ENCODE measurements around the gene PDGFRB.

DNA sequence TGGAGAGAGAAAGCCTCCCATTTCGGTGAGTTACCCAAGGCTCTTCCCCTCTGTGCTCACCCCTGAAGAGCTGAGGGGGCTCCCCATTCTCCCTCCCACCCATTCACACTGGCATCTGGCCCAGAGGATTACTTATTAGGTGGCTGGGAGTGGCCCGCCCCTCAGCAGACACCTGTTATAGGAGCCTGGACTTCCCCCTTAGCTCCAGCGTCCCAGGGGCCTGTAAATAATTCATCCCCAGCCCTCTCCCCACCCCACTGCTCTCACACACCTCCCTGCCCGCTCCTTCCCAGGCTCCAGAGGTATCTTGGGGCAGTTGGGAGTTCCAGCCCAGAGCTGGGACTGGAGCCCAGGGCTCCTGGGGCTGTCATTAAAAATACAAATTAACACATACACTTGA lies 22.6 kb upstream of the PDGFRB start:
- TF ChIP-seq POLR2A (IDR thresholded peaks at IDR 0.05) (no peak), POLR2AphosphoS5 (IDR thresholded peaks at IDR 0.05) (no peak)

Data from breast epithelium (tissue), 3 donors.